Measurements from ENCODE around the gene VPS9D1.

The VPS9D1 gene

DNA sequence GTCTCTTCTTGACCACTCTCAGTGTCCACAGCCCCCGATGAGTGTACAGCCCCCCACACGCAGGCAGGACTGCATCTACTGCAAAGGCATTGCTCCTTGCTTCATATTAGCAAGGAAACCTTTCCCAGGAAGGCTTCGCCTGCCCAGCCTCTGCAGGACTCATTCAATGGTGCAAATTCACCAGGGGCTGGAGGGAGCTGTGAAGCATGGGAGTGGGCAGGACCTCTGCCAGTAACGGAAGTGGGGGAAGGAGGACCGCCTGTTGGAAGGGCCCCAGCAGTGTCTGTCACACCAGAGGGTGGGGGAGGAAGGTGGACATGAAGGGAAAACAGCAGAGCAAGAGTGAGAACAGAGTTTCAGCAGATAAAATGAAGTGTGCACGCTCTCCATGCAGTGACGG is 60.6 kb downstream of the VPS9D1 start:
- H3K27me3 ChIP-seq (ENCODE audit: insufficient read depth, low read length), result no peaks in the 10 kb centered on the region
- TF ChIP-seq, protein P1, sequence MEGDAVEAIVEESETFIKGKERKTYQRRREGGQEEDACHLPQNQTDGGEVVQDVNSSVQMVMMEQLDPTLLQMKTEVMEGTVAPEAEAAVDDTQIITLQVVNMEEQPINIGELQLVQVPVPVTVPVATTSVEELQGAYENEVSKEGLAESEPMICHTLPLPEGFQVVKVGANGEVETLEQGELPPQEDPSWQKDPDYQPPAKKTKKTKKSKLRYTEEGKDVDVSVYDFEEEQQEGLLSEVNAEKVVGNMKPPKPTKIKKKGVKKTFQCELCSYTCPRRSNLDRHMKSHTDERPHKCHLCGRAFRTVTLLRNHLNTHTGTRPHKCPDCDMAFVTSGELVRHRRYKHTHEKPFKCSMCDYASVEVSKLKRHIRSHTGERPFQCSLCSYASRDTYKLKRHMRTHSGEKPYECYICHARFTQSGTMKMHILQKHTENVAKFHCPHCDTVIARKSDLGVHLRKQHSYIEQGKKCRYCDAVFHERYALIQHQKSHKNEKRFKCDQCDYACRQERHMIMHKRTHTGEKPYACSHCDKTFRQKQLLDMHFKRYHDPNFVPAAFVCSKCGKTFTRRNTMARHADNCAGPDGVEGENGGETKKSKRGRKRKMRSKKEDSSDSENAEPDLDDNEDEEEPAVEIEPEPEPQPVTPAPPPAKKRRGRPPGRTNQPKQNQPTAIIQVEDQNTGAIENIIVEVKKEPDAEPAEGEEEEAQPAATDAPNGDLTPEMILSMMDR (IDR thresholded peaks at IDR 0.05; ENCODE audit: low read length), result no peak
- no peak for TF ChIP-seq EZH2 (IDR thresholded peaks at IDR 0.05; ENCODE audit: borderline replicate concordance, low read length)
- no peaks in the 10 kb centered on the region for H4K20me1 ChIP-seq (ENCODE audit: insufficient read depth, low read length)
- H2AFZ ChIP-seq (ENCODE audit: low read length), result no peak overlapping the region
- no peaks in the 10 kb centered on the region for H3K9me2 ChIP-seq (ENCODE audit: low read depth, low read length)
- H3K27ac ChIP-seq (ENCODE audit: low read depth, low read length, poor library complexity, severe bottlenecking), result no peak overlapping the region
- H3K4me3 ChIP-seq (ENCODE audit: low read depth, low read length, poor library complexity, severe bottlenecking), result no peak overlapping the region
- H3K9me3 ChIP-seq (ENCODE audit: low read length), result no peaks in the 10 kb centered on the region
- H3F3A ChIP-seq (ENCODE audit: insufficient read depth, low read length), result no peaks in the 10 kb centered on the region
- H3K79me2 ChIP-seq (ENCODE audit: insufficient read depth, low read length), result peaks cover 21% of the 10 kb centered on the region
- H3K4me2 ChIP-seq (ENCODE audit: low read length), result no peak overlapping the region
- peaks cover 23% of the 10 kb centered on the region for H3K4me1 ChIP-seq (ENCODE audit: insufficient read depth, low read length, severe bottlenecking)
- peaks cover 57% of the 10 kb centered on the region for H3K36me3 ChIP-seq (ENCODE audit: insufficient read depth, low read length)
- no peak overlapping the region for H3K9ac ChIP-seq (ENCODE audit: low read length)

DNA sequence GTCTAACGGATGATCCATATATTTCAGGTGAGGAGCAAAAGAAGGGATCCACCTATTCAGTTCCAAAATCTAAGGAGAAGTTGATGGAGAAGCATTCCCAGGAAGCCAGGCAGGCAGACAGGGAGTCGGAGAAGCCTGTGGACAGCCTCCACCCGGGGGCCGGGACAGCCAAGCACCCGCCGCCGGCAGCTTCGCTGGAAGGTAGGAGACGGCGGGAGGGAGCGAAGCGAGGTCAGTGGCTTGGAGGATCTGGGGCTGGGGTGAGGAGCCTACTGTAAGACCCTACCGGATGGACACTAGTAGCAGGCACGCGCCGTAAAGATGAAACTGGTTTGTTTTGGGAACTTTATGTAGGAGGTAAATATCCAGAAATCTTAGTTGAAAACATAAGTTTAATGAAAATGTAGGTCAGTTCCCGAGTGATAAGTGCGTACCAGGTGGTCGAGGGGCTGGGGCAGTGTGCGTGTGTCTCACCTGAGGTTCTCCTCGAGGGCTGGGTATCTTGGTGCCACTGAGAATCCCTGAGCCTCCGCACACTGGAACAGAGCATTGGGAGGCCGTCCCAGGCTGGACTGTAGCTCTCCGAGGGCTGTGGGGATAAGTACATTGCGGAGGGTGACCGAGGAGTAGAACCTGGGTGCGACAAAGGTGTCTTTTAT is 62.3 kb downstream of the VPS9D1 start:
- H3K9me2 ChIP-seq (ENCODE audit: low read depth, low read length), result no peaks in the 10 kb centered on the region
- H3K36me3 ChIP-seq (ENCODE audit: insufficient read depth, low read length), result peaks cover 48% of the 10 kb centered on the region
- H3K9me3 ChIP-seq (ENCODE audit: low read length), result no peaks in the 10 kb centered on the region
- TF ChIP-seq, protein P1 (IDR thresholded peaks at IDR 0.05; ENCODE audit: low read length), result no peak
- TF ChIP-seq EZH2 (IDR thresholded peaks at IDR 0.05; ENCODE audit: borderline replicate concordance, low read length), result no peak
- peak overlapping the region; percentile 62 for H3K27ac ChIP-seq (ENCODE audit: low read depth, low read length, poor library complexity, severe bottlenecking)
- peak overlapping the region; percentile 89; the same call in 1 of the 2 replicates for H2AFZ ChIP-seq (ENCODE audit: low read length)
- H3K4me2 ChIP-seq (ENCODE audit: low read length), result peak overlapping the region; percentile 97
- peaks cover 21% of the 10 kb centered on the region for H3K79me2 ChIP-seq (ENCODE audit: insufficient read depth, low read length)
- H3F3A ChIP-seq (ENCODE audit: insufficient read depth, low read length), result no peaks in the 10 kb centered on the region
- H4K20me1 ChIP-seq (ENCODE audit: insufficient read depth, low read length), result no peaks in the 10 kb centered on the region
- H3K4me3 ChIP-seq (ENCODE audit: low read depth, low read length, poor library complexity, severe bottlenecking), result peak overlapping the region; percentile 98
- H3K9ac ChIP-seq (ENCODE audit: low read length), result peak overlapping the region; percentile 99
- peaks cover 23% of the 10 kb centered on the region for H3K4me1 ChIP-seq (ENCODE audit: insufficient read depth, low read length, severe bottlenecking)
- H3K27me3 ChIP-seq (ENCODE audit: insufficient read depth, low read length), result no peaks in the 10 kb centered on the region

DNA sequence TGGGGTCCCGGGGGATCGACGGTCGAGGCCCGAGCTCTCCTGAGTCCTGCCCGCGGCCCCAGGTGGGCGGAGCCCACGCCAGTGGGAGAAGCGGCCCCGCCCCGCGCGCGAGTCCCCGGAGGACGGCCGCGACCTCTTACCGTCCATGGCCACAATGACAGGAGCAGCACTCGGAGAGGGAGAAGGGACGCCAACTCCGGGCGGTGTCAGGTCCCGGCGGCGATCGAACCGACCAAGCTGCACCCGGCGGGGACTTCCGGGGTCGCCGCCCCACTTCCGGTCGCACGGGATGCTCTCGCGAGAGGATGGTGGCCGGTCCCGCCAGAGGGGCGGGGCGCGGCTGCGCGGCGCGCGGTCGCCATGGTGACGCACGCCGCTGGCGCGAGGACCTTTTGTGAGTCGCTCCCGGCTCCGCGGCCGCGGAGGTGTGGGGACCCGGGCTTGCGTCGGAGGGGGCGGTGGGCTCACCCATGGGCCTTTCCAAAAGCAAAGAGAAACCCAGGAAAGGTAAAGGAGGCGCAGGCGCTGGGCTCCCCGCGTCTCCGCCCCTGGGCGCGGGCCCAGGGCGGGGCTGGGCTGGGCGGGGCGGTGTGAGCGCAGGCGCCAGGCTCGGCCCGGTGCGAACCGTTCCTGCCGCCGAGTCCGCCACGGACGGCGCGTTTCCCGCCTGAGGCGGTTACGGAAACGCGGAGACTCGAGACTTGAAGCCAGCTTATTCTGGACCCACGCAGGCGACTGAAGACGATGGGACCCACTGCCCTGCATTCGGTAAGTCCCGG is 63.1 kb downstream of the VPS9D1 start, which contains the start of the genes CHMP1A and SPATA33:
TSS of gene CHMP1A (minus strand) at position 267 of the 779 bp plus-strand sequence. CDS start at position 147, 120 bp downstream.
TSS of gene SPATA33 (plus strand) at position 395 of the 779 bp plus-strand sequence. CDS start at position 471, 76 bp downstream.
- peak within 1 kb of the TSS; percentile 89; the same call in 1 of the 2 replicates for H2AFZ ChIP-seq (ENCODE audit: low read length)
- H3K9me3 ChIP-seq (ENCODE audit: low read length), result no peaks in the 10 kb centered on the region
- no peaks in the 10 kb centered on the region for H3K9me2 ChIP-seq (ENCODE audit: low read depth, low read length)
- peaks cover 23% of the 10 kb centered on the region for H3K4me1 ChIP-seq (ENCODE audit: insufficient read depth, low read length, severe bottlenecking)
- H3K4me3 ChIP-seq (ENCODE audit: low read depth, low read length, poor library complexity, severe bottlenecking), result peak within 1 kb of the TSS; percentile 98
- peak within 1 kb of the TSS; percentile 99 for H3K9ac ChIP-seq (ENCODE audit: low read length)
- H3K4me2 ChIP-seq (ENCODE audit: low read length), result peak within 1 kb of the TSS; percentile 97
- no peaks in the 10 kb centered on the region for H3F3A ChIP-seq (ENCODE audit: insufficient read depth, low read length)
- TF ChIP-seq, protein P1 (IDR thresholded peaks at IDR 0.05; ENCODE audit: low read length), result no peak
- no peak for TF ChIP-seq EZH2 (IDR thresholded peaks at IDR 0.05; ENCODE audit: borderline replicate concordance, low read length)
- no peaks in the 10 kb centered on the region for H4K20me1 ChIP-seq (ENCODE audit: insufficient read depth, low read length)
- H3K79me2 ChIP-seq (ENCODE audit: insufficient read depth, low read length), result peaks cover 21% of the 10 kb centered on the region
- peak within 1 kb of the TSS; percentile 62 for H3K27ac ChIP-seq (ENCODE audit: low read depth, low read length, poor library complexity, severe bottlenecking)
- H3K27me3 ChIP-seq (ENCODE audit: insufficient read depth, low read length), result no peaks in the 10 kb centered on the region
- H3K36me3 ChIP-seq (ENCODE audit: insufficient read depth, low read length), result peaks cover 41% of the 10 kb centered on the region

Data from OCI-LY1 (cell line).